Sigmoid colon (tissue), 4 donors: ENCODE data around the gene HIRA.

Experiments used
- EP300 ChIP-seq, 4 donors: sonication (generic); formaldehyde crosslinking; IDR thresholded peaks; one replicate each; pipeline ENCODE4 v1.6.1; 2017; ENCODE audit warnings: antibody characterized with exemption in 4 of 4
- POLR2A ChIP-seq, 2 donors: fragments of 450-650 bp; IDR thresholded peaks; one replicate each; pipeline ENCODE4 v1.6.1; 2016; ENCODE audit warnings: antibody characterized with exemption in 2 of 2, mild to moderate bottlenecking in 2 of 2, moderate library complexity in 2 of 2
- POLR2AphosphoS5 ChIP-seq, 4 donors: sonication (generic); formaldehyde crosslinking; IDR thresholded peaks; one replicate each; pipeline ENCODE4 v1.6.1; 2017; ENCODE audit warnings: antibody characterized with exemption in 4 of 4
- TF ChIP-seq, protein P1 (sequence below), 4 experiments: fragments of 450-650 bp in 3 of 4; fragments of 200-600 bp in 1 of 4; IDR thresholded peaks; one replicate each; pipeline ENCODE4 v1.5.1; 2016 to 2019; ENCODE audit warnings: antibody characterized with exemption in 4 of 4, mild to moderate bottlenecking in 3 of 4, moderate library complexity in 2 of 4

DNA sequence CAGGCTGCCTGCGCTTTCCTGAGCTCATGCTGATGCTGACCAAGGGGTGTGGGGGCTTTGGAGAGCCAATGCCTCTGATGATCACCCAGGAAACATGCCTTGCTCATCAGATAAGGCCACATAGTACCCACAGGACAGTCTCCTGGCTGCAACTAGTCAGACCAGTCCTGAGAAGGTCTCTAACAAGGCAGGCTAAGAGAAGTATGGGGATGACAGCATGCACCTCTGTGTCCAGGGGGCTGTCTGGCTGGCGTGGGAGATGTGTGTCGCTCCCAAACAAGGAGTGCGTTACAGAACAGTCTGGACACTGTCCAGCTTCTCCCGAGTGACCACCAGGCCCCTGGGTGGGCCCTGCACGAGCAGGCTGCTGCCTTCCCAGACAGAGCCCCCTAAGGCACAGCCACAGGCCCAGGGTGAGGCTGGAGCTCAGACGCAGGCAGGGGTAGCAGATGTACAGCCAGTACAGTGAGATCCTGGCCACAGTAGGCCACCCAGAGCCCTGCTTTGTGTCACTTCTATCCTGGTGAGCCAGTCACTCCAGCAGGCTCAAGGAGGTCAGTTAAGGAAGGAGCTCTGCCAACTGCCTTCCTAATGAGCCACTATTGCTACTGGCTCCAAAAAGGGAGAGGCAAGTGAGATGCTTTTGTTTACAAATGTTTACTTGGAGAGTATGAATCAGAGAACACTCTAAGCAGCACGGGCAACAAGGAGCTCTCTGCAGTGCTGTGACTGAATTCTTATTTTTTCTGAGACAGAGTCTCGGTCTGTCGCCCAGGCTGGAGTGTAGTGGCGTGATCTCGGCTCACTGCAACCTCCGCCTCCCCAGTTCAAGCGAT lies 74.0 kb downstream of the HIRA start:
- TF ChIP-seq POLR2A (IDR thresholded peaks at IDR 0.05) (no peak), POLR2AphosphoS5 (IDR thresholded peaks at IDR 0.05) (no peak), EP300 (IDR thresholded peaks at IDR 0.05) (no peak)
- TF ChIP-seq, protein P1, sequence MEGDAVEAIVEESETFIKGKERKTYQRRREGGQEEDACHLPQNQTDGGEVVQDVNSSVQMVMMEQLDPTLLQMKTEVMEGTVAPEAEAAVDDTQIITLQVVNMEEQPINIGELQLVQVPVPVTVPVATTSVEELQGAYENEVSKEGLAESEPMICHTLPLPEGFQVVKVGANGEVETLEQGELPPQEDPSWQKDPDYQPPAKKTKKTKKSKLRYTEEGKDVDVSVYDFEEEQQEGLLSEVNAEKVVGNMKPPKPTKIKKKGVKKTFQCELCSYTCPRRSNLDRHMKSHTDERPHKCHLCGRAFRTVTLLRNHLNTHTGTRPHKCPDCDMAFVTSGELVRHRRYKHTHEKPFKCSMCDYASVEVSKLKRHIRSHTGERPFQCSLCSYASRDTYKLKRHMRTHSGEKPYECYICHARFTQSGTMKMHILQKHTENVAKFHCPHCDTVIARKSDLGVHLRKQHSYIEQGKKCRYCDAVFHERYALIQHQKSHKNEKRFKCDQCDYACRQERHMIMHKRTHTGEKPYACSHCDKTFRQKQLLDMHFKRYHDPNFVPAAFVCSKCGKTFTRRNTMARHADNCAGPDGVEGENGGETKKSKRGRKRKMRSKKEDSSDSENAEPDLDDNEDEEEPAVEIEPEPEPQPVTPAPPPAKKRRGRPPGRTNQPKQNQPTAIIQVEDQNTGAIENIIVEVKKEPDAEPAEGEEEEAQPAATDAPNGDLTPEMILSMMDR (IDR thresholded peaks at IDR 0.05): no peak
